ENCODE results near the gene POLG2.

- no peak for TF ChIP-seq CTCF (IDR thresholded peaks at IDR 0.05)
- no peak for TF ChIP-seq POLR2A (IDR thresholded peaks at IDR 0.05)
Measured at GRCh38 chr17:64540118-64540776, 43.4 kb upstream of the POLG2 start.
